Chondrocyte (in vitro differentiated cells): ENCODE data around the gene SLC12A3. TPM values are rescaled to one million over a fixed set of nuclear protein-coding genes. Genes with fewer than 3 reads are reported as not detected.

Source experiments
- DNase-seq: peaks from one replicate; pipeline ENCODE4 v3.0.0; 2021; ENCODE audit warnings: mixed read lengths, low spot score
- H3K27ac Mint-ChIP-seq: one replicate; pipeline ENCODE4 v1.8.0; 2021; ENCODE audit warnings: mild to moderate bottlenecking, moderate library complexity, mixed read lengths; ENCODE audit not compliant: unreplicated experiment
- H3K27me3 Mint-ChIP-seq: 2 replicates; pipeline ENCODE4 v1.8.0; 2021; ENCODE audit warnings: low read depth, mixed read lengths
- H3K36me3 Mint-ChIP-seq: 2 replicates; pipeline ENCODE4 v1.8.0; 2021; ENCODE audit warnings: low read depth, mixed read lengths
- H3K4me1 Mint-ChIP-seq: 2 replicates; pipeline ENCODE4 v1.8.0; 2021; ENCODE audit warnings: low read depth, mild to moderate bottlenecking, mixed read lengths
- H3K4me3 Mint-ChIP-seq: one replicate; pipeline ENCODE4 v1.8.0; 2021; ENCODE audit warnings: mild to moderate bottlenecking, moderate library complexity, mixed read lengths; ENCODE audit not compliant: unreplicated experiment
- H3K9me3 Mint-ChIP-seq: 2 replicates; pipeline ENCODE4 v1.8.0; 2021; ENCODE audit warnings: low read depth, mixed read lengths
- CTCF ChIP-seq: fragments of 200-600 bp; sonication (generic); IDR thresholded peaks from 2 replicates; pipeline ENCODE4 v1.5.0; 2021; ENCODE audit warnings: antibody characterized with exemption, mild to moderate bottlenecking, moderate library complexity
- total RNA-seq: library from RNA; stranded (reverse); gene quantifications from 3 replicates; pipeline ENCODE4 v1.2.1, GENCODE V29; 2021

The SLC12A3 gene
- total RNA-seq, 1 donor from 2014 or later = not detected

GRCh38 chr16:56856876-56857447 lies 8.0 kb upstream of the SLC12A3 start:
- no peak overlapping the region for H3K4me3 Mint-ChIP-seq

DNA sequence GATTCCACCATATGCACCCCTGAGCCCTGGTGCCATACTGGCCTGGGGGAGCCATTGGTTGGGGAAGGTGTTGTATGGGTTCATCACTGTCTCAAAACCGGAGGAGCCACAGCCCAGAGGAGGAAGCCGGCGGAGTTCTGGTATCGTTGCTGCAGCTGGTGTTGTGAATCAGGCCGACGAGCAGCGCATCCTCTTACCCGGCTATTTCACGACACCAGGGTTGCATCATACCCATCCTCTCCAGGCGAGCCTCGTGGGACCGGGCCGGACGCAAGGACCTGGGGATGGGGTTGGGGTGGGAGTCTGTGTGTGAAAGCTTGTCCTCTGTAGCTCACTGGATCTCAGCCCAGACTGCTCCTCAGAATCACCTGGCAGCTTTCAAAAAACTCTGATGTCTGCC lies 6.6 kb upstream of the SLC12A3 start:
- no peaks in the 10 kb centered on the region for H3K27me3 Mint-ChIP-seq
- no peak overlapping the region for H3K27ac Mint-ChIP-seq
- H3K4me1 Mint-ChIP-seq = peaks cover 24% of the 10 kb centered on the region
- no peaks in the 10 kb centered on the region for H3K9me3 Mint-ChIP-seq
- TF ChIP-seq CTCF = no peak
- no peak for DNase-seq
- H3K4me3 Mint-ChIP-seq = no peak overlapping the region
- H3K36me3 Mint-ChIP-seq = no peaks in the 10 kb centered on the region

More at GRCh38 chr16:56856876-56857447, 8.0 kb upstream of the SLC12A3 start:
- no peaks in the 10 kb centered on the region for H3K9me3 Mint-ChIP-seq
- H3K27ac Mint-ChIP-seq = no peak overlapping the region
- TF ChIP-seq CTCF = no peak
- peaks cover 24% of the 10 kb centered on the region for H3K4me1 Mint-ChIP-seq
- no peaks in the 10 kb centered on the region for H3K27me3 Mint-ChIP-seq
- no peak for DNase-seq
- H3K36me3 Mint-ChIP-seq = no peaks in the 10 kb centered on the region

DNA sequence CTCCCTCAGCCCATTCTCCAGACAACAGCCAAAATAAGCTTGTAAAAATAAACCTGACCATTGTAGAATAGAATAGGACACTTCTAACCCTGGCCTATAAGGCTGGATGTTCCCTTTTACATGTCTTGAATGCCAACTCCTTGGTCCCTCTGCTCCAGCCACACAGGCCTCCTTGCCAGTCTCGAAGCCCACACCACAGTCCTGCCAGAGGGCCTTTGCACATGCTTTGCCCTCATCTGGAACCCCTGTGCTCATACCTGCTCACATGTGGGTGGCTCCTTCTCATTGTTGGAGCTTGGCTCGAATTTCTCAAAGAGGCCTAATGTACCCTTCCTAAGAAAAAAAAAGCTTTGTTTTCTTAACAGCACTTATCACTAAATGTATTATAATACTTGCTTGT lies 5.4 kb upstream of the SLC12A3 start:
- TF ChIP-seq CTCF = no peak
- Mint-ChIP-seq H3K4me1 (peaks cover 24% of the 10 kb centered on the region), H3K36me3 (no peaks in the 10 kb centered on the region), H3K9me3 (no peaks in the 10 kb centered on the region), H3K27me3 (no peaks in the 10 kb centered on the region), H3K4me3 (no peak overlapping the region), H3K27ac (no peak overlapping the region)
- DNase-seq = no peak

- no peak overlapping the region for H3K4me3 Mint-ChIP-seq
- H3K27ac Mint-ChIP-seq = peak overlapping the region; percentile 33
- H3K9me3 Mint-ChIP-seq = no peaks in the 10 kb centered on the region
- DNase-seq = no peak
- TF ChIP-seq CTCF = no peak
- peaks cover 24% of the 10 kb centered on the region for H3K4me1 Mint-ChIP-seq
- H3K36me3 Mint-ChIP-seq = no peaks in the 10 kb centered on the region
- no peaks in the 10 kb centered on the region for H3K27me3 Mint-ChIP-seq
These were observed 4.6 kb upstream of the SLC12A3 start for GRCh38 chr16:56860226-56861020.

GRCh38 chr16:56861092-56861610 lies 3.9 kb upstream of the SLC12A3 start:
- Mint-ChIP-seq H3K27ac (peak overlapping the region; percentile 77), H3K27me3 (no peaks in the 10 kb centered on the region), H3K9me3 (no peaks in the 10 kb centered on the region), H3K36me3 (no peaks in the 10 kb centered on the region), H3K4me1 (peaks cover 24% of the 10 kb centered on the region), H3K4me3 (no peak overlapping the region)
- no peak for DNase-seq
- no peak for TF ChIP-seq CTCF
